Activated CD4-positive, CD25-positive, alpha-beta regulatory T cell (primary cell): ENCODE measurements around the gene SOX10.
"Not testable (repeated sequence)": the region's sequence is repeated elsewhere in the genome, so short reads cannot be mapped to it uniquely, and the experiment has no call there.

Experiments
- DNase-seq, 4 experiments: peaks; one replicate each; lab custom pipeline; 2025; lab: John Stamatoyannopoulos, UW

SOX10 gene

DNA sequence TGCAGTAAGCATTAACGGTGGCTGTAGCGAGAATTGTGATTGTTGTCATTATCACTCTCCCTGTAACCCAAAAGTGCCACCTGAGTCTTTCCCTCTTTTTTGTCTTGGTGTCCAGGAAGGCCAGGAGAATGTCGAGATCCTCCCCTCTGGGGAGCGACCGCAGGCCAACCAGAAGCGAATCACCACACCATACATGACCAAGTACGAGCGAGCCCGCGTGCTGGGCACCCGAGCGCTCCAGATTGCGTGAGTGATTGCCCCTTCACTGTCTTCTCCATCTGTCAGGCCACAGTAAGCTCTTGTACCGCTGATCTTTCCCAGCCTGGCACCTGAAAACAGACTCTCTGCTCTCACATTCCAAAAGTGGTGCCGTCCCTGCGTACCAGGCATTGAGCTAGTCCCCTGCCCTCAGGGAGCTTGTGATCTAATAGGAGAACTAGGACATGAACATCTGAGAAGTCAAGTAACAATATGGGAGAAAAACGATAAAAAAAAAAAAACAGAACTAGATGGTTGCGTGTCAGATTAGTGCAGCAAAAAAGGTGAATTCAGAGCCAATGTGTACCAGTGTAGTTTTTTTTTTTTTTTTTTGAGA, 25.0 kb downstream of the SOX10 start:
- no peak for DNase-seq

DNA sequence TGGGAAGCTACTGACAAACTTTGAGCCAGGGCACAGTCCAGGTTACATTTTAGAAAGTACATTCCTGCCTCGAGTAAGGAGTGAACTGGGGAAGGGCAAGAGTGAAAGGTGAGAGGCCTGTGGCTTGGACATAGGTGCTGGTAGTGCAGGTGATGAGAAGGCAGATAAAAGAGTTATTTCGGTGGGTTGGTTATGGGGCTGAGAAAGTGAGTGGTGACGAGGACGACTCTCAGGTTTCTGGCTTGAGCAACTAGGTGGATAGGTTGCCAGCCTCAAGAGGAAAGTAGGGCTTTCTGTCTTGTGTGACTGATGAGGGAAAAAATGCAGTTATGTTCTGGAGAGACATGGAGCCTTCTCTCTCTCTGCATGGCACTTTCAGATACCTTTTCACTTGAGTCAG, 27.1 kb downstream of the SOX10 start:
- DNase-seq = no peak

DNA sequence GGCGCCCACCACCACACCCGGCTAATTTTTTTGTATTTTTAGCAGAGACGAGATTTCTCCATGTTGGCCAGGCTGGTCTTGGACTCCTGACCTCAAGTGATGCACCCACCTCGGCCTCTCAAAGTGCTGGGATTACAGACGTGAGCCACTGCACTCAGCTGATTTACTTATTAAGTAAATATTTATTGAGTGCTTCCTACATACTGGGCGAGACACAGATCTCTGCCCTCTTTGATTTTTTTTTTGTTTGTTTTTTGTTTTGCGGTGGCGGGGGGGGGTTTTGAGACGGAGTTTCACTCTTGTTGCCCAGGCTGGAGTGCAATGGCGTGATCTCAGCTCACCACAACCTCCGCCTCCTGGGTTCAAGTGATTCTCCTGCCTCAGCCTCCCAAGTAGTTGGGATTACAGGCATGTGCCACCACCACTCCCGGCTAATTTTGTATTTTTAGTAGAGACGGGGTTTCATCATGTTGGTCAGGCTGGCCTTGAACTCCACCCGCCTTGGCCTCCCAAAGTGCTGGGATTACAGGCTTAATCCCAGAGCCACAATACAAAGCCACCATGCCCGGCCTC, 28.4 kb downstream of the SOX10 start:
- DNase-seq = not testable (repeated sequence)

DNA sequence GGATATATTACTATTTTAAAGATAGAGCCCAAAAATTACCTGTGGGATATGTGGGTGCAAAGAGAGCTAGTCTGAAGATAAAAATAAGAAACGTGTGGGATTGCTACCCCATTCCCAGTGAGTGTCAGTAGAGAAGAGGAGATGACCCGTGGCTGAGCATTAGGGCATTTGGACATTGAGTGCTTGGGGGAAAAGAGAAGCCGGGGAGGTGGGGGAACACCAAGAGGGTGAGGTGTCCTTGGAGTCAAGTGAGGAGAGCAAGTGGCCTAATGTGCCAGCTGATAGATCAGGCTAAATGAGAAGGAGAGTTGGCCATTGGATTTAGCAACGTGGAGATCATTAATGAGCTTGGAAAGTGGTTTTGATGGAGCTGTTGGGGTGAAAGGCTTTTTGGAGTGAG, 29.7 kb downstream of the SOX10 start:
- no peak for DNase-seq

DNA sequence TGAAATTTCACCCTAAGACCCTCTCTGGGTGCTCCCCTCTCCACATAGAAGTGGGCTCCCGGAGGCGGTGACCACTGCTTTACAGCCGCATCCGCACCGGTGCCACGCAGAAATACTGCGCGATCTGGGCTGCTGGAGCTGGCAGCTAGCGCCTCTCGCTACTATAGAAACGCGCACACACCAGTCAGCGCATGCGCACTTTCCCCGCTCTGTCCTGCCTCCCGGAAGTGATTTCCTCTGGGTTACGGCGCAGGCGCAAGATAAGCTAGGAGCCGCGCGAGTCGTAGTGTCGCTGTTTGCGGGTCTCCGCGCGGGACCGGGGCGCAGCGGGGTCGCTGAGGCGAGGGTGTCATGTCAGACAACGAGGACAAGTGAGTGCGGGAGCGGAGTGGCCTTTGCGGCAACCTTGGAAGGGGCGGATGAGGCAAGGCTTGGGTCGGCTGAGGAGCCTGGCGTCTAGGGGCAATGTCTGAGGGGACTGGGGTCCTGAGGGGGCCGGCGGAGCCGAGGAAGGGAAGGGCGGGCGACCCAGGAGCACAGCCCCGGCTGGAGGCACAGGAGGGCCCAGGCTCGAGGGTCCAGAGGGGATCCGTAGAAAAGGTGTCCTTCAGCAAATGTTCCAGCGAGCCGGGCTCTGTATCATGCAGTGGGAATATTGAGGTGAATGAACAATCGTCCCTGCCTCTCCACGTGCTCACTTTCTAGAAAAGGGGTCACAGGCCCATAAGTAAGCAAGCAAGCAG, 30.7 kb downstream of the SOX10 start, which contains the start of the genes C22orf23 and POLR2F:
TSS of gene C22orf23 (minus strand) at position 165 of the 743 bp plus-strand sequence. CDS start 452 bp downstream, outside the sequence.
TSS of gene POLR2F (plus strand) at position 263 of the 743 bp plus-strand sequence. CDS start at position 352, 89 bp downstream.
- DNase-seq = peak; percentile 90 to 92 (median 90)

DNA sequence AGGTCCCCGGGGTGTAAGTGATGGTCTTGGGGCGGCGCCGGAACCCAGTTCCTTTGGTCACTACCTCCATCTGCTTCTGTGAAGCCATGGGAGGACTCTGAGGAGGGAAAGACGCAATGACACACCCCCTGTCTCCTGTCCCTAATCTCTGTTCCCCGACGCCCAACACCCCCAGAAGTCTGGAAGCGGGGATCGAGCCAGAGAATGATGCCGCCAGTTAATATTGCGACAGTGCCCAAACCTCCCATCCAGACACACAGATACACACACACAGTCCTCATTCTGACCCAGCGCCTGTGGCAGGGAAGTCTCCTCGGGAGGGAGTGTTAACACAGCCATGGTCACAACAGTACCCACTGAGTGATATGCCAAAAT, 31.3 kb downstream of the SOX10 start:
- no peak for DNase-seq

DNA sequence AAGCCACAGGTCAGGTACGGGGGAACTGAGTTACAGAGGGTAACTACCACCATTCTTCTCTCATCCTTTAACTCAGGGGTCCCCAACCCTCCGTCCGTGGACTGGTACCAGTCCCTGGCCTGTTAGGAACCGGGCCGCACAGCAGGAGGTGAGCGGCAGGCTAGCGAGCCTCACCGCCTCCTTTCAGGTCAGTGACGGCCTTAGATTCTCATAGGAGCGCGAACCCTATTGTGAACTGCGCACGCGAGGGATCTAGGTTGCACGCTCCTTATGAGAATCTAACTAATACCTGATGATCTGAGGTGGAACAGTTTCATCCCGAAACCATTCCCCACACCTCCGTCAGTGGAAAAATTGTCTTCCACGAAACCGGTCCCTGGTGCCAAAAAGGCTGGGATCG, 31.7 kb downstream of the SOX10 start:
- DNase-seq = not testable (repeated sequence)

DNA sequence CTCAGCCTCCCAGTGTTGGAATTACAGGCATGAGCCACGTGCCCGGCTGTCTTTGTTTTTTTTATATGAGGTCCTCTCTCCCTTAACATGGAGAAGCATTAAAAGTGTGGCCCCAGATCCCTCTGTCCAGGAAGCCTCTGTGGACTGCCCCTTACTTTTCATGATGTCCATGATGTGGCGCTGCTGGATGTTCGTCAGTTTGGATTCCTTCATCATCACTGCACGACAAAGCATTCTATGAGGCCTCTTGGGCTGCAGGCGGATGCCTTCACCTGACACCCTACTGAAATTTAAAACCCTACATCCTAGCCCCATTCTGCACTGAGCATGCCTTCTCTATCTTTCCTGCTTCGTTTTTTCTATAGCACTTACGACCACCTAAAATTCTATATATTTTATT, 33.0 kb downstream of the SOX10 start:
- DNase-seq = no peak

DNA sequence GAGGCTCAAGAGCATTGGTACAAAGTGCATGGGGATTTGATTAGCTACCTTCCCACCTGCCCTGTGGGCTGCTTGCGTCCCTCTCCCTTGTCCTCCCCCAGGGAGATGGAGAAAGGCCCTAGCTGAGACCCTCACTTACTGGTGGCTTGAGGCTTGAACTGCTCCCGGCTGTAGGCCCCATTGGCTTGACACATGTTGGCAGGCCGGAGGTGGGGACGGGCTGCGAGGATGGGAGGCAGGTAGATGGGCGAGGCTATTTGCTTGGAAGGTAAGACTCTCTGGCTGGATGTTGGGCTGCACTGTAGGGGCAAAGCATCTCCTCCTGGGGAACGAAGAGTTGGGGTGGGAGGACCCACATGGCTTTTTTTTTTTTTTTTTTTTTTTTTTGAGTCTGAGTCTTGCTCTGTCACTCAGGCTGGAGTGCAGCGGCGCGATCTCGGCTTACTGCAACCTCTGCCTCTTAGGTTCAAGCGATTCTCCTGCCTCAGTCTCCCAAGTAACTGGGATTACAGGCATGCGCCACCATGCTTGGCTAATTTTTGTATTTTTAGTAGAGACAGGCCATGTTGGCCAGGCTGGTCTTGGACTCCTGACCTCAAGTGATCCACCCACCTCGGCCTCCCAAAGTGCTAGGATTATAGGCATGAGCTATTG, 37.1 kb downstream of the SOX10 start:
- not testable (repeated sequence) for DNase-seq

DNA sequence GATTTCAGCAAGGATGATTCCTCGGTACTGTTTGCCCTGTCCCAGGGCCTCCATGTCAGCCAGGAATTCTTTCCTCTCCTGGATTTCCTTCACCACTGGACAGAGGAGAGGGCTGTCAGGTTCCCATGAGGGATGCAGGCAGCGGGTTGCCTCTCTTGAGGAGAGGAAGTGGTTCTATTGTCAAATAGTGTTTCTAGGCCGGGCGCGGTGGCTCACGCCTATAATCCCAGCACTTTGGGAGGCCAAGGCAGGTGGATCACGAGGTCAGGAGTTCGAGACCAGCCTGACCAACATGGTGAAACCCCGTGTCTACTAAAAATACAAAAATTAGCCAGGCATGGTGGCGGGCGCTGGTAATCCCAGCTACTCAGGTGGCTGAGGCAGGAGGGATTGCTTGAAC, 39.9 kb downstream of the SOX10 start:
- DNase-seq = not testable (repeated sequence)

DNA sequence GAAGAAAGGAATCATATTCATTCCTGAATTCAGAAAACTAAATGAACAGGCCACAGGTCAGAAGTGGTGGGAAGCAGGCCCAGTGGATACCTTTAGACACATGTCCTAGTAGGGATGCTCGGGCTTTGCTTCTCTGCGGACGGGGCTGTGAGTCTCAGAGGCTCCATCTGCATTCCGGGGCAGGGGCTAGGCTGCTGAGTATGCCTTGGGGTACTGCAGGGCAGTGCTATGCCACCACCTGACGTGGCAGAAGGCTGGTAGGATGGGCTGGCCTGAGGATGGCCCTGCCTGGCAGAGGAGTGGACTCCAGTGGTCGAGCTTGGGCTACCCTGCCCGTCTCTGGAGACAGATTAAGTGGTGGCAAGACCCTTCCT, 40.5 kb downstream of the SOX10 start:
- no peak for DNase-seq

DNA sequence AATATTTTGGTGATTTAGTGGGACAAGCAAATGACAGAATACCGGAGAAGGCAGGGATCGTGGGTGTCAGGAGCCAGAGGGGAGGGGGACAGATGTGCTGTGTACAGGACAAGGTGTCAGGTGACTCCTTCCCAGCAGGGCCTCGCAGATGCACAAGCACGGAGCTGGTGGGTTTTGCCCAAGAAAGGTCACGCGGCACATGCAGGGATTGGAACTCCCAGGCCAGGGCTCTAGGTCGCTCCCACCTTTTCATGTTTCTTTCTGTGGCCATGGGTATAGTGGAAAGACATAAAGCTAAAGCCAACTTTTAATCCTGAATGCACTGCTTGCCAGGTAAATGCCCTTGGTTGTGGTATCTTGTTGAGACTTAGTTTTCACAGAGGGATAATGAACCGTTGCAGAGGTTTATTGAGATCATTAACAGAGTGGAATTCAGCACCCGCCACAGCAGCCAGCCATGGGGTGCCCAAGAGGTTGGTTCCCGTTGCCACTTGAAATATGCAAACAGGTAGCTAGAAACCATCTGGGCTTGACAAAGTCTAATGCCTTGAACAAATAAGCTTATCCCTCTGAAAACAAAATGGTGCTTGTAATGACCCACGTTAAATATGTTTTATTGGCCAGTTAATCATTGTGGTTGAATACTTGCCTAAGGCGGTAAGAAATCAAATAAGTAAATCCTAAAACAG, 41.1 kb downstream of the SOX10 start:
- DNase-seq = no peak

DNA sequence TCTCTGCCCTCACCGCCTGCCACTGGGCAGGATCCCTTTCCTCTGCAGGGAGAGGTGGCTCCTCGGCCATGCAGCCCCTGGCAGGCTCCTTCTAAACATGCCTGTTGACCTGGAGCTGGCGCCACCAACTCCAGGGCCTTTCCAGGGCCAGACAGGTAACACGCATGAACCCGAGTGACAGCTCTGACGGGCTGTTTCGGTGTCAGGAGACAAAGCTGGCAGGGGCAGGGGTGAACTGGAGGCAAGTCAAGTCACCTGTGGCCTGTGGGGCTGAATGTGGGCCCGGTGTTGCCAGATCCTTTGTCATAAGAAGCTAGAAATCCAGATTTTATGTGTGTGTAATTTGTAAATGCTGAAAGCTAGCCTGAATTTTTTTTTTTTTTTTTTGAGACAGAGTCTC, 42.2 kb downstream of the SOX10 start:
- DNase-seq = no peak

DNA sequence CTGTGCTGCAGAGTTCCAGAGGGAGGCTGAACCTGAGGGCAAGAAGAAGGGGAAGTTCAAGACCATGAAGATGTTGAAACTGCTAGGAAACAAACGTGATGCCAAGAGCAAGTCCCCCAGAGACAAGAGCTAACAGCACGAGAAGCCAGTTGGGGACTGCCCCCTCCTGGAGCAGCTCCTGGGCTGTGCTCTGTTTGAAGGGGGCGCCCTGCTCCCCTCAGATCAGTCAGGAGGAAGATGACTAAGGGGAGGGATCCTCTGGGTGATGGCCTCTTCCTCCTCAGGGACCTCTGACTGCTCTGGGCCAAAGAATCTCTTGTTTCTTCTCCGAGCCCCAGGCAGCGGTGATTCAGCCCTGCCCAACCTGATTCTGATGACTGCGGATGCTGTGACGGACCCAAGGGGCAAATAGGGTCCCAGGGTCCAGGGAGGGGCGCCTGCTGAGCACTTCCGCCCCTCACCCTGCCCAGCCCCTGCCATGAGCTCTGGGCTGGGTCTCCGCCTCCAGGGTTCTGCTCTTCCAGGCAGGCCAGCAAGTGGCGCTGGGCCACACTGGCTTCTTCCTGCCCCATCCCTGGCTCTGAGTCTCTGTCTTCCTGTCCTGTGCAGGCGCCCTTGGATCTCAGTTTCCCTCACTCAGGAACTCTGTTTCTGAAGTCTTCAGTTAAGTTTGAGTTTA, 43.5 kb downstream of the SOX10 start:
- no peak for DNase-seq

DNA sequence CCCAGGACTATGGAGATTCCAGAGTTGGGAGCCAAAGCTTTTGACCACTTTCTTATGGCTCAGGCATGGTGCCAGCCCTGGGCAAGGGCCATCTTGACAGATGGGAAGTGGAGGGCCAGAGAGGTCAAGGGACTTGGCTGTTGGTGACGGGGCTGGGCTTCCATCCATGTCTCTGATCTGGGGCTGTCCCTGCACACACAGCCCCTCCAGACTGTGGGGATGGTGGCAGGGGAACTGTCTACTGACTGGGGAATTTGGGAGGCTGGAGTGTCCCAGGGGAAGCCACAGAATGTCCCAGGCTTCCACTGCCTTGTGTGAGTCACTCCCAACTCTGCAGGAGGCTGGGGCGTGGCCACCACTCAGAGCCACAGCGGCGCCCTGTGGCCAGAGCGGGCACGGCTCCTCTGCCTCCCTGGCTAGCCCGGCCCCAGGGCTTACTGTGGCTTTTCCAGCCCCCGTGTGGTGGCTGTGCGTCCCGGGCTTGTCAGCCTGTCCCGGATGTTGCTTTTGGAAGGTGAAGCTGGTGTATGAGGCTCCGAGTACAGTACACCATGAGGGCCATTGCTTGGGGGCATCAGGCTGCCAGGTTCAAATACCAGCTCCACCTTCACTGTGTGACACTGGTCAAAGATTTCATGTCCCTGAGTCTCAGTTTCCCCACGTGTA, 50.5 kb downstream of the SOX10 start:
- DNase-seq = peak; percentile 37 to 68 (median 60)

DNA sequence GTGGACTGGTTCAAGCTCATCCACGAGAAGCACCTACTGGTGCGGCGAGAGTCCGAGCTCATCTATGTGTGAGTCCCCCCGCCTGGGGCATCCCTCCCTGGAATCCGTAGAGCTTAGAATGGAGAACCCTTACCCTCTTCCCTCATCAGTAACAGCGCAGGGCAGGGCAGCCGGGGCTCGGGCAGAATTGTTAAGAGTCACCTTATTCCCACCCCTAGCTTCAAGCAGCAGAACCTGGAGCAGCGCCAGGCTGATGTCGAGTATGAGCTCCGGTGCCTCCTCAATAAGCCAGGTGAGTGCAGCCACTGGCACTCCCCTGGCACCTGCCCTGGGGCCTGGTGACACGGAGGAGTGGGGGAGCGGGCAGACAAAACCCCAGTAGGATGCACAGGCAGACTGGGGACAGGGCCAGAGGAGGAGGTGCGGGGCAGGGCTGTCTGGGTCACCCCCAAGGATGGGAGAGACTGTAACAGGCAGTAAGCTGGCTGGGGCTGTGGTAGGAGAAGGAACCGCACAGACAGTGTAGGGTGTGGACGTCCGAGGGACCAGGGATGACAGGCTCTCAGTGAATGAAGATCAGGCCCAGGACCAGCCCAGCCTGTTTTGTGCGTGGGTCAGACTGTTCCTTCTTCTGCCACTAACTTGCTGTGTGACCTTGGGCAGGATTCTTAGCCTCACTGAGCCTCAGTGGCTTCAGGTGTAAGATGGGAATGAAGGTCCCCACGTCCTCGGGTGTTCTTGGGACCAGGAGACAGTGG, 51.4 kb downstream of the SOX10 start:
- DNase-seq = no peak

DNA sequence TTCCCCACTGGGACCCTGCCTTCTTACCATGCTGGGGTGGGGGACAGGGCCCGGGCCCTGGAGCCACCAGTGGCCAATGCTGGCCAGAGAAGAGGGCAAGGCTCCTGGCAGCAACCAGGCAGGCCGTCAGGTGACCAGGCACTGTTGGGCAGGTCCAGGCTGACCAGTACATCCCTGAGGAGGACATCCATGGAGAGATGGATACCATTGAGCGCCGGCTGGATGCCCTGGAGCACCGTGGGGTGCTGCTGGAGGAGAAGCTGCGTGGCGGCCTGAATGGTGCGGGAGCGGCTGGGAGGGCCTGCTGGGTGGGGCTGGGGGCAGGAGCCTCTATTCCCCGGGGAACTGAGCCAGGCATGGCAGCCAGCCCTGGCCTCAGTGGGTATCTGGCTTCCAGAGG, 52.0 kb downstream of the SOX10 start:
- no peak for DNase-seq

DNA sequence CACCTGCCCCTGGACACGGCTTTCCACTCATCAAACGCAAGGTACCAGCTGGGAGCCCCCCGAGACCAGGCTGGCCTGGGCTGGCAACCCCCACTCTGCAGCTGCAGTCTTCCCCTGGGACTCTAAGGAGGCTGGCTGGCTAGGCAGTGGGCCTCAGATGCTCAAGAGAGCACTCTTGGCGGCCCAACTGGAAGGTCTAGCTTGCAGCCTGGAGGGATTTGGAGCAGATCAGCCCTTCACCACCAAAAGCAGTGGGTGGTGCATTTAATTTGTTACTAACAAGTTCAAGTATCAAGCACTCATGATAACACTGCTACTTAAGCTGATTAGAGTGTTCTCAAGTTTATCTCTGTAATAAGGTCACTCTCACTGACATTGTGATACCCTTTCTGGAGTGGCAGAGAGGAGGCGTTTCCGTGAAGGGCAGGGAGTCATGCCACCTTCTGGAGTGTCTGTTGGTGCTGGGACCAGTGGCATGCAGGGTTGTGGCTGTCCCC, 52.4 kb downstream of the SOX10 start:
- DNase-seq = no peak

DNA sequence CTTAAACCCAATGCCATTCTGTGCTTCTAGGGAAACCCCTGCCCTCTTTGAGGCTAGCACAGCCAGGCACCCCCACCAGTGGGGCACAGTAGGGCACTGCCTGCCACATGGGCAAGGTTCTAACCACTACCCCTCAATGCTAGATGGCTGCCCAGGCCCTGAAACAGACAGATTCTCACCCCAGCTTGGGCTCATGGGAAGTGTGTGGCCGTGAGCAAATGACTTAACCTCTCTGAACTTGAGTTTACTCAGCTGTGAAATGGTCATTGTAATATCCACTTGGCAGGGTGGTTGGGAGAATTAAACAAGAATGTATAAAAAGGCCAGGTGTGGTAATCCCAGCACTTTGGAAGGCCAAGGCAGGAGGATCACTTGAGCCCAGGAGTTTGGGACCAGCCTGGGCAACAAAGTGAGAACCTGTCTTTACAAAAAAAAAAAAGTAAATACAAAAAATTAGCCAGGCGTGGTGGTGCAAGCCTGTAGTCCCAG, 53.4 kb downstream of the SOX10 start:
- no peak for DNase-seq
